HUDEP-2 (cell line): ENCODE measurements around the gene PRPF6.
"Not testable (repeated sequence)": the region's sequence is repeated elsewhere in the genome, so short reads cannot be mapped to it uniquely, and the experiment has no call there.

Experiments
- DNase-seq, 76 experiments: peaks; one replicate each; lab custom pipeline; 2025; ENCODE audit not compliant: unreplicated experiment in 76 of 76; lab: John Stamatoyannopoulos, UW

The PRPF6 gene

GRCh38 chr20:63973160-63973479 lies 7.8 kb upstream of the PRPF6 start:
- DNase-seq = no peak

- DNase-seq = peak in 67 of 76 experiments; percentile 11 to 84 (median 61)
Observed at GRCh38 chr20:63973636-63974401, 7.1 kb upstream of the PRPF6 start.

- DNase-seq = no peak
Observed at GRCh38 chr20:63974402-63975200, 6.3 kb upstream of the PRPF6 start.

- DNase-seq = not testable (repeated sequence)
Observed at GRCh38 chr20:63976511-63976910, 4.4 kb upstream of the PRPF6 start.

GRCh38 chr20:63976980-63977738 lies 3.8 kb upstream of the PRPF6 start:
- DNase-seq = no peak

GRCh38 chr20:63977739-63978276 lies 3.1 kb upstream of the PRPF6 start:
- peak in 70 of 76 experiments; percentile 13 to 83 (median 60) for DNase-seq

GRCh38 chr20:63978319-63979228 lies 2.4 kb upstream of the PRPF6 start:
- peak in 50 of 76 experiments; percentile 5 to 74 (median 46) for DNase-seq

GRCh38 chr20:63979229-63979556 lies 1.7 kb upstream of the PRPF6 start:
- DNase-seq = no peak

- peak in 69 of 76 experiments; percentile 14 to 82 (median 57) for DNase-seq
Observed at GRCh38 chr20:63979557-63980316, 1.2 kb upstream of the PRPF6 start, which contains the start of gene SAMD10. SAMD10 (minus strand) TSS chr20:63979642; CDS start chr20:63979467, 175 bp downstream.

GRCh38 chr20:63980317-63980805 lies 571 bp upstream of the PRPF6 start:
- DNase-seq = peak in 7 of 76 experiments; percentile 23 to 55 (median 41)

GRCh38 chr20:63982937-63983336 lies 2.0 kb downstream of the PRPF6 start:
- DNase-seq = no peak

- no peak for DNase-seq
Observed at GRCh38 chr20:64000906-64001305, 20.0 kb downstream of the PRPF6 start.

GRCh38 chr20:64001607-64002011 lies 20.7 kb downstream of the PRPF6 start:
- no peak for DNase-seq

GRCh38 chr20:64003960-64004725 lies 23.2 kb downstream of the PRPF6 start:
- DNase-seq = no peak

- no peak for DNase-seq
Observed at GRCh38 chr20:64005394-64005793, 24.5 kb downstream of the PRPF6 start.

- DNase-seq = no peak
Observed at GRCh38 chr20:64006490-64006889, 25.6 kb downstream of the PRPF6 start.

GRCh38 chr20:64006902-64007301 lies 26.0 kb downstream of the PRPF6 start:
- no peak for DNase-seq

- DNase-seq = no peak
Observed at GRCh38 chr20:64009811-64010387, 29.0 kb downstream of the PRPF6 start.
